Skeletal muscle tissue (tissue), 4 donors: ENCODE data around the gene CLEC2A. TPM values are rescaled to one million over a fixed set of nuclear protein-coding genes. Genes with fewer than 3 reads are reported as not detected.
"Not testable (repeated sequence)": the region's sequence is repeated elsewhere in the genome, so short reads cannot be mapped to it uniquely, and the experiment has no call there.

Experiments used
- H3K27ac ChIP-seq: one replicate; pipeline ENCODE4 v1.7.0; 2013; ENCODE audit warnings: mild to moderate bottlenecking, low read depth, low read length, inconsistent platforms
- H3K27me3 ChIP-seq, 3 donors: one replicate each; pipeline ENCODE4 v1.7.0; 2013; ENCODE audit warnings: low read length in 3 of 3; ENCODE audit not compliant: control insufficient read depth in 3 of 3, insufficient read depth in 3 of 3
- H3K36me3 ChIP-seq, 3 donors: one replicate each; pipeline ENCODE4 v1.7.0; 2013; ENCODE audit warnings: low read length in 3 of 3; ENCODE audit not compliant: control insufficient read depth in 3 of 3, insufficient read depth in 3 of 3
- H3K4me1 ChIP-seq, 3 donors: one replicate each; pipeline ENCODE4 v1.7.0; 2013; ENCODE audit warnings: low read length in 3 of 3, mild to moderate bottlenecking in 3 of 3; ENCODE audit not compliant: control insufficient read depth in 3 of 3, insufficient read depth in 3 of 3
- H3K4me3 ChIP-seq, 3 donors: one replicate each; pipeline ENCODE4 v1.7.0; 2013; ENCODE audit warnings: low read length in 3 of 3
- H3K9ac ChIP-seq, 3 donors: one replicate each; pipeline ENCODE4 v1.7.0; 2013; ENCODE audit warnings: low read length in 3 of 3, mild to moderate bottlenecking in 3 of 3, moderate library complexity in 2 of 3, low read depth in 1 of 3
- H3K9me3 ChIP-seq, 3 donors: one replicate each; pipeline ENCODE4 v1.7.0; 2013; ENCODE audit warnings: low read length in 3 of 3; ENCODE audit not compliant: control insufficient read depth in 3 of 3
- total RNA-seq: library from RNA; depleted of rRNA; stranded (reverse); fragments of >200 nt; gene quantifications from one replicate; pipeline ENCODE4 v1.2.3, GENCODE V29; 2014
- donor health status: Osteomylitis.

CLEC2A gene
- total RNA-seq, 1 donor from 2014 or later, result not detected

DNA sequence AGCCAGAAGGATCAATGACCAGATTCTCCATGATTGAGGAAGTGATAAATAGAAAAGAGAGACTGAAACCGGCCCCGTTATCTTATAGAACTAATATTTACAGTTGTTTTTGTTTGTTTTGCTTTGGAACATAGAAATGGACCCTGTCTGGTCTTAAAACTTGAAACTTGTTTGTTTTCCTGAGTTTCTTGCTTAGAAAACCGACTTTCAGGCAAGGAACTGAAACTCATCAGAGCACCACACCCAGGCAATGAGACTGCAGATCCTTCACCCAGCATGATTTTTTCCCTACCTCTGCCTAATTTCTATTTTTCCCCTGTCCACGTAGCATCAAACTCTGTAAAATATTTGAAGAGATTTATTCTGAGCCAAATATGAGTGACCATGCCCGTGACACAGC lies 28.4 kb upstream of the CLEC2A start:
- Histone ChIP-seq H3K9me3 (no peaks in the 10 kb centered on the region), H3K4me1 (no peaks in the 10 kb centered on the region), H3K36me3 (no peaks in the 10 kb centered on the region), H3K27ac (no peak overlapping the region), H3K27me3 (no peaks in the 10 kb centered on the region), H3K9ac (no peak overlapping the region), H3K4me3 (no peak overlapping the region)

DNA sequence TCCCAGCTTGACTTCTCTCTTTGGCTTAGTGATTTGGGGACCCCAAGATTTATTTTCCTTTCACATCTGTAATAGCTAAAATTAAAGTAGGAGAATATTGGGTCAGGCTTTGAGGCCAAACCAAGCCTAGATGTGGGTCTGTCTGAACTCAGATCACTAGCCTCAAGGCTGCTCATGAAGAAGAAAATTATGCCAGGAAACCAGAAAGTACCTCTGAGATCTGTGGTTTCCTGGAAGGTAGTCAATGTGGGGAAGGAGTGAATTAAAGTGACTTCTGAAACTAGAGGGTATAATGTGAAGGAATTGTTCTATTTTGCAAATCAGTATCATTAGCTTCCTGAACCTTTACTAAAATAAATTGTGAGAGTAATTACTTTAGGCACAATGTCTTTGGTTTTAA lies 25.7 kb upstream of the CLEC2A start:
- no peak overlapping the region for H3K9ac ChIP-seq
- no peaks in the 10 kb centered on the region for H3K27me3 ChIP-seq
- no peaks in the 10 kb centered on the region for H3K4me1 ChIP-seq
- H3K36me3 ChIP-seq, result no peaks in the 10 kb centered on the region
- H3K27ac ChIP-seq, result no peak overlapping the region
- no peaks in the 10 kb centered on the region for H3K9me3 ChIP-seq
- H3K4me3 ChIP-seq, result no peak overlapping the region

DNA sequence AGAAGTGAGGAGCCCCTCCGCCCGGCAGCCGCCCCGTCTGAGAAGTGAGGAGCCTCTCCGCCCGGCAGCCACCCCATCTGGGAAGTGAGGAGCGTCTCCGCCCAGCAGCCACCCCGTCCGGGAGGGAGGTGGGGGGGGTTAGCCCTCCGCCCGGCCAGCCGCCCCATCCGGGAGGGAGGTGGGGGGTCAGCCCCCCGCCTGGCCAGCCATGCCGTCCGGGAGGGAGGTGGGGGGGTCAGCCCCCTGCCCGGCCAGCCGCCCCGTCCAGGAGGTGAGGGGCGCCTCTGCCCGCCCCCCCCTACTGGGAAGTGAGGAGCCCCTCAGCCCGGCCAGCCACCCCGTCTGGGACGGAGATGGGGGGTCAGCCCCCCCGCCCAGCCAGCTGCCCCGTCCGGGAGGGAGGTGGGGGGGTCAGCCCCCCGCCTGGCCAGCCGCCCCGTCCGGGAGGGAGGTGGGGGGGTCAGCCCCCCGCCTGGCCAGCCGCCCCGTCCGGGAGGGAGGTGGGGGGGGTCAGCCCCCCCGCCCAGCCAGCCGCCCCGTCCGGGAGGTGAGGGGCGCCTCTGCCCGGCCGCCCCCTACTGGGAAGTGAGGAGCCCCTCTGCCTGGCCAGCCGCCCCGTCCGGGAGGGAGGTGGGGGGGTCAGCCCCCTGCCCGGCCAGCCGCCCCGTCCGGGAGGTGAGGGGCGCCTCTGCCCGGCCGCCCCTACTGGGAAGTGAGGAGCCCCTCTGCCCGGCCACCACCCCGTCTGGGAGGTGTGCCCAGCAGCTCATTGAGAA lies 21.0 kb upstream of the CLEC2A start:
- not testable (repeated sequence) for H3K4me1 ChIP-seq, H3K9ac ChIP-seq, H3K27ac ChIP-seq, H3K9me3 ChIP-seq, H3K36me3 ChIP-seq, H3K27me3 ChIP-seq, H3K4me3 ChIP-seq

GRCh38 chr12:9951026-9951675 lies 19.0 kb upstream of the CLEC2A start:
- Histone ChIP-seq H3K36me3 (no peaks in the 10 kb centered on the region), H3K27ac (no peak overlapping the region), H3K4me1 (no peaks in the 10 kb centered on the region), H3K9me3 (no peaks in the 10 kb centered on the region), H3K4me3 (no peak overlapping the region), H3K9ac (no peak overlapping the region), H3K27me3 (no peaks in the 10 kb centered on the region)

DNA sequence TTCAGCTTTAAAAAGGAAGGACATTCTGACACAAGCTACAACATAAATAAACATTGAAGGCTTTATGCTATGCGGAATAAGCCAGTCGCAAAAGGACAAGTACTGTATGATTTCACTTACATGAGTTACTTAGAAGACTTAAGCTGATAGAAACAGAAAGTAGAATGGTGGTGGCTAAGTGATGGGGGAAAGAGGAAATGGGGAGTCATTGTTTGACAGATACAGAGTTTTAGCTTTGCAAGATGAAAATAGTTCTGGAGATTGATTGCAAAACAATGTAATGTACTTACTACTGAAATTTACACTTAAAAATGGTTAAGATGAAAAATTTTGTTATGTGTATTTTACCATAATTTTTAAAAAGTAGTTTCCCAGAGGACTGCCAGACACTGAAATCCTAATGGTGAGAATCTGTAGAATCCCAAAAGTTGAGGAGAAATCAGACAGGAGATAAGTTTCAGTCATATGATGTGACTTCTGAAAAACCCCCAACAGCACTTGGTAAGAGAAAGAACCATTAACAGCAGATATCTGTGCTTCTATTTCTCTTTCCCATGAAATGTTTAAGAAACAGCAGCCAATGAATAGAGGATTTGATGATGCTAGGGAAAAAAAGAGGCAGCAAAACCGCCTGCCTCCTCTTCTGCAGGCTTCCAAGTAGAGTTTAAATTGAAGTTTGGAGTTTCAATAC lies 16.6 kb upstream of the CLEC2A start:
- H3K9me3 ChIP-seq, result no peaks in the 10 kb centered on the region
- H3K27me3 ChIP-seq, result no peaks in the 10 kb centered on the region
- H3K36me3 ChIP-seq, result no peaks in the 10 kb centered on the region
- H3K9ac ChIP-seq, result no peak overlapping the region
- H3K27ac ChIP-seq, result no peak overlapping the region
- no peak overlapping the region for H3K4me3 ChIP-seq
- no peaks in the 10 kb centered on the region for H3K4me1 ChIP-seq

GRCh38 chr12:9947674-9948073 lies 15.5 kb upstream of the CLEC2A start:
- H3K9ac ChIP-seq, result no peak overlapping the region
- no peak overlapping the region for H3K27ac ChIP-seq
- no peaks in the 10 kb centered on the region for H3K36me3 ChIP-seq
- no peaks in the 10 kb centered on the region for H3K4me1 ChIP-seq
- no peak overlapping the region for H3K4me3 ChIP-seq
- H3K9me3 ChIP-seq, result no peaks in the 10 kb centered on the region
- H3K27me3 ChIP-seq, result peaks cover 0 to 6% (median 0%) of the 10 kb centered on the region in 3 donors

- Histone ChIP-seq H3K27ac (no peak overlapping the region), H3K9me3 (no peaks in the 10 kb centered on the region), H3K36me3 (no peaks in the 10 kb centered on the region)
Measured at GRCh38 chr12:9944391-9944790, 12.2 kb upstream of the CLEC2A start.

GRCh38 chr12:9943240-9943639 lies 11.1 kb upstream of the CLEC2A start:
- H3K4me3 ChIP-seq, result no peak overlapping the region
- peaks cover 0 to 6% (median 0%) of the 10 kb centered on the region in 3 donors for H3K27me3 ChIP-seq
- no peak overlapping the region for H3K27ac ChIP-seq
- H3K9ac ChIP-seq, result no peak overlapping the region
- H3K9me3 ChIP-seq, result no peaks in the 10 kb centered on the region
- H3K4me1 ChIP-seq, result no peaks in the 10 kb centered on the region
- no peaks in the 10 kb centered on the region for H3K36me3 ChIP-seq

More at GRCh38 chr12:9944391-9944790, 12.2 kb upstream of the CLEC2A start:
- H3K4me3 ChIP-seq, result no peak overlapping the region
- no peak overlapping the region for H3K9ac ChIP-seq
- peaks cover 0 to 6% (median 0%) of the 10 kb centered on the region in 3 donors for H3K27me3 ChIP-seq
- no peaks in the 10 kb centered on the region for H3K4me1 ChIP-seq

DNA sequence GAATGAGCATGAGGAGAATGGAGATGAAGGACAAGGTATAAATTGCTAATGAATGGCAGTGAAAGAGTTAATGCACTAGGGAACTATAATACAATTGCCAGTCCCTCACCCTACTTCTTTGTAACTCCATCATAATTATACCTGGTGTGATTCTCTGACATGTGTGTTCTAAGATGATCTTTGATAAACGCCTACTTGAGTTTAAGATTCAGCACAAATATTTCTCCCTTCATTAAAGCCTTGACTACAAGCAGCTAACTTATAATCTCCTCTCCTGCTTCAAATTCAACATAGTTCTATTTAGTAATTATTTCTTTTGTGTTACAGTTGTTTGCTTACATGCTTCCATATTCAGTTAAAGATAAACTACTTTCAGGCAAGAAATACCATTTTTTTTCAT lies 9.7 kb upstream of the CLEC2A start:
- Histone ChIP-seq H3K9me3 (no peaks in the 10 kb centered on the region), H3K27ac (no peak overlapping the region), H3K36me3 (no peaks in the 10 kb centered on the region), H3K27me3 (peaks cover 0 to 6% (median 0%) of the 10 kb centered on the region in 3 donors), H3K4me3 (no peak overlapping the region), H3K4me1 (no peaks in the 10 kb centered on the region), H3K9ac (no peak overlapping the region)

GRCh38 chr12:9940375-9940774 lies 8.2 kb upstream of the CLEC2A start:
- peaks cover 0 to 6% (median 0%) of the 10 kb centered on the region in 3 donors for H3K27me3 ChIP-seq

More at GRCh38 chr12:9940375-9940774, 8.2 kb upstream of the CLEC2A start:
- no peaks in the 10 kb centered on the region for H3K36me3 ChIP-seq
- no peaks in the 10 kb centered on the region for H3K9me3 ChIP-seq
- H3K4me1 ChIP-seq, result no peaks in the 10 kb centered on the region
- H3K27ac ChIP-seq, result no peak overlapping the region
- no peak overlapping the region for H3K9ac ChIP-seq
- H3K4me3 ChIP-seq, result no peak overlapping the region
